ENCODE data around the gene KCNAB1. TPM values are rescaled to one million over a fixed set of nuclear protein-coding genes. Genes with fewer than 3 reads are reported as not detected.

Gene KCNAB1
- polyA plus RNA-seq, 4 donors = 2.9 to 10.9 (median 4.1) TPM

GRCh38 chr3:156356537-156357363 lies 236.4 kb downstream of the KCNAB1 start:
- no peak for DNase-seq (ENCODE audit: low read depth in 4 of 4, low spot score in 3 of 4)

- DNase-seq (ENCODE audit: low read depth in 4 of 4, low spot score in 3 of 4) = no peak
Measured at GRCh38 chr3:156358232-156358631, 237.9 kb downstream of the KCNAB1 start.

GRCh38 chr3:156359368-156359767 lies 239.0 kb downstream of the KCNAB1 start:
- no peak for DNase-seq (ENCODE audit: low read depth in 4 of 4, low spot score in 3 of 4)

- no peak for DNase-seq (ENCODE audit: low read depth in 4 of 4, low spot score in 3 of 4)
Measured at GRCh38 chr3:156360083-156360482, 239.7 kb downstream of the KCNAB1 start.

- DNase-seq (ENCODE audit: low read depth in 4 of 4, low spot score in 3 of 4) = no peak
Measured at GRCh38 chr3:156360963-156361362, 240.6 kb downstream of the KCNAB1 start.

GRCh38 chr3:156366559-156366958 lies 246.2 kb downstream of the KCNAB1 start:
- DNase-seq (ENCODE audit: low read depth in 4 of 4, low spot score in 3 of 4) = no peak

- DNase-seq (ENCODE audit: low read depth in 4 of 4, low spot score in 3 of 4) = no peak
Measured at GRCh38 chr3:156368189-156368588, 247.8 kb downstream of the KCNAB1 start.

- no peak for DNase-seq (ENCODE audit: low read depth in 4 of 4, low spot score in 3 of 4)
Measured at GRCh38 chr3:156371701-156372100, 251.3 kb downstream of the KCNAB1 start.

GRCh38 chr3:156373095-156373494 lies 252.7 kb downstream of the KCNAB1 start:
- DNase-seq (ENCODE audit: low read depth in 4 of 4, low spot score in 3 of 4) = no peak

GRCh38 chr3:156373654-156374053 lies 253.3 kb downstream of the KCNAB1 start:
- DNase-seq (ENCODE audit: low read depth in 4 of 4, low spot score in 3 of 4) = no peak

- no peak for DNase-seq (ENCODE audit: low read depth in 4 of 4, low spot score in 3 of 4)
Measured at GRCh38 chr3:156376199-156376598, 255.8 kb downstream of the KCNAB1 start.

- DNase-seq (ENCODE audit: low read depth in 4 of 4, low spot score in 3 of 4) = no peak
Measured at GRCh38 chr3:156377266-156377665, 256.9 kb downstream of the KCNAB1 start.

- DNase-seq (ENCODE audit: low read depth in 4 of 4, low spot score in 3 of 4) = no peak
Measured at GRCh38 chr3:156377718-156378117, 257.3 kb downstream of the KCNAB1 start.

- DNase-seq (ENCODE audit: low read depth in 4 of 4, low spot score in 3 of 4) = no peak
Measured at GRCh38 chr3:156378871-156379270, 258.5 kb downstream of the KCNAB1 start.

GRCh38 chr3:156379327-156379726 lies 258.9 kb downstream of the KCNAB1 start:
- no peak for DNase-seq (ENCODE audit: low read depth in 4 of 4, low spot score in 3 of 4)

- no peak for DNase-seq (ENCODE audit: low read depth in 4 of 4, low spot score in 3 of 4)
Measured at GRCh38 chr3:156381253-156381652, 260.9 kb downstream of the KCNAB1 start.

GRCh38 chr3:156382458-156383346 lies 262.3 kb downstream of the KCNAB1 start:
- no peak for DNase-seq (ENCODE audit: low read depth in 4 of 4, low spot score in 3 of 4)

- no peak for DNase-seq (ENCODE audit: low read depth in 4 of 4, low spot score in 3 of 4)
Measured at GRCh38 chr3:156383441-156384025, 263.2 kb downstream of the KCNAB1 start.

- DNase-seq (ENCODE audit: low read depth in 4 of 4, low spot score in 3 of 4) = no peak
Measured at GRCh38 chr3:156388497-156389448, 268.4 kb downstream of the KCNAB1 start.

- no peak for DNase-seq (ENCODE audit: low read depth in 4 of 4, low spot score in 3 of 4)
Measured at GRCh38 chr3:156389449-156389950, 269.1 kb downstream of the KCNAB1 start.

All from left renal pelvis (tissue), 4 donors.